HG03460 (cell line): ENCODE results near the gene FAM170B.
A peak's percentile ranks its signal among the peaks of the same experiment; 100 is the strongest.

ENCODE experiments used
- ATAC-seq: cut with Tn5 transposase; IDR thresholded peaks from one replicate; pipeline ENCODE4 v1.9.1; 2021; ENCODE audit not compliant: unreplicated experiment

The FAM170B gene

GRCh38 chr10:49169776-49170175, 36.0 kb upstream of the FAM170B start:
- ATAC-seq = no peak

- ATAC-seq = no peak
These were observed 35.1 kb upstream of the FAM170B start for GRCh38 chr10:49168831-49169500.

- ATAC-seq = no peak
These were observed 34.3 kb upstream of the FAM170B start for GRCh38 chr10:49168171-49168540.

DNA sequence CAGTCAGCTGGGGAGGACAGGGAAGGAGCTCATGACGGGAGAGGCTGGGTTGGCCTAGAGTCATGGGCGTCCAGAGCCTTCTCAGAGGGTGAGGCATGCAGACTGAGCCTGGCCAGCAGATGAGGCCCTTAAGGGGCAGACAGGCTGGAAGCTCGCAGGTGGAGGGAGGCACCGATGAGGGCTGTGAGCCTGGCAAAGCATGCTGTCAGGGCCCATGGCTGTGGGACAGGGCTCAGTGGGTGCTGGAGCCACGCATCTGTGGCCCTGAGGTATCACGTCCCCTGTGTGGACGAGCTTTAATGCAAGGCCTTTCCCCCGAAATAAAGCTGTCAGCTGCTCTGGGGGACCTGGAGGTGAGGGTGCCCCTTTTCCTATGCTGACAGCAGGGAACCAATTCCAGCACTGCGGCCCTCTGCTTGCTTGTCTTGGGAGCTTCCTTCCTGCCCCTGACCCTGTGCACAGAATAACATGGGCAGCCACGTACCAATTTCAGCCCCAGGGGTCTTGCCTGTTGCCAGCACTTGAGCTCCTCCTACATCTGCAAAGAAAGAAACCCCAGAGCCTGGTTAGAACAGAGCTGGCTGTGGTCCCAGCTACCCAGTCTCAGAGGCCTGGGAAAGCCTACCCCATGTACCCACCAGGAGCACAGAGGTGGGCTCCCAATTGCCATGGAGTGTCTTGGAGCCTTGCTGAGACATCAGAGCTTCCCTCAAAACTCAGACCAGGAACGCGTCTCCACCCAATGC, 33.8 kb upstream of the FAM170B start:
- ATAC-seq = no peak

GRCh38 chr10:49166484-49167400, 32.9 kb upstream of the FAM170B start:
- no peak for ATAC-seq

DNA sequence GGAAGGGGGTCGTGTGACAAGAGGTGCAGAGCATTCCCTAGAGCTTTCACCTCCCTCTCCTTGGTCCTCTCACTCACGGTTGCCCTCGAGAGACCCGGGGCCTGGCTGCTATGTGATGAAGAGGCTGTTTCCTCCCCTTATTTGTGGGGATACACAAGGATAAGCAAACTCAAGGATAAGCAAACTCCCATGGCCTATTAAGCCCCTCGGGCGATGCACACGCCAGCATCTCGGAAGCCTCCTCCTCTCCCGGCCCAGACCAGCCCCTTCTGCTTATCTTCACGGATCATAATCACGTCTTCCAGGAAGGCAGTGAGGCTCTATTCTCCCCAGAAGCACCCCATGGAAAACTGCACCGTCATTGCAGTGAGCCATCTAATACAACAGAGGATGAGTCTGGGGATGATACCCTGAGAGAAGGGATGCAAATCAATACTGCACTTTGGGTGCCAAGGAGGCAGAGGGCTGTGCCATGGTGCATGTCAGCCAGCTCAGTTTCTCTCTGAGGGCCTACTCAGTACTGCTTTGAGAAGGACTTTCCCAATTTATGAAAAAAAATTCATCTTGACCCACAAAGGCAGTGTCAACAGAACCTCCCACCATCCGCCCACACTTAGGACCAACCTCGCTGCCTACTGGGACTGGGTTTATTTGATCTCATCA, 32.1 kb upstream of the FAM170B start:
- no peak for ATAC-seq

DNA sequence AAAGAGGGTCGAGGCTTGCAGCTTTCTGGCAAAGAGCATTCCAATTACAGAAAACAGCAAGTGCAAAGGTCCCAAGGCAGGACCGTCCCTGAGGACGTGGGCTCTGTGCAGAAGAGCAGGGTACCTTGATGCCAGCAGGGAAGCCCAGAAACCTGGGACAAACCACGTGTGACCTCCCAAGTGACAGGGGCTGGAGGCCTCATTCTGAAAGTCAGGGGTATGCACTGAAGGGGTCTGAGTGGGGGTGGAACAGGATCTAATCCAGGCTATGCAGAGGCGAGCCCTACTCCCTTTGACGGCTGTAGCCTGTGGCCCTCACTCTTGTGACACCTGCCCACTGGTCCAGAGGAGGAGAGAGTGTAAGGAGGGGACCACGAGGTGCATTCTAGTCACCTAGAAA, 31.4 kb upstream of the FAM170B start:
- no peak for ATAC-seq

- ATAC-seq = peak; percentile 80
These were observed 30.9 kb upstream of the FAM170B start for GRCh38 chr10:49164559-49165188.

GRCh38 chr10:49163741-49164140, 29.9 kb upstream of the FAM170B start:
- no peak for ATAC-seq

DNA sequence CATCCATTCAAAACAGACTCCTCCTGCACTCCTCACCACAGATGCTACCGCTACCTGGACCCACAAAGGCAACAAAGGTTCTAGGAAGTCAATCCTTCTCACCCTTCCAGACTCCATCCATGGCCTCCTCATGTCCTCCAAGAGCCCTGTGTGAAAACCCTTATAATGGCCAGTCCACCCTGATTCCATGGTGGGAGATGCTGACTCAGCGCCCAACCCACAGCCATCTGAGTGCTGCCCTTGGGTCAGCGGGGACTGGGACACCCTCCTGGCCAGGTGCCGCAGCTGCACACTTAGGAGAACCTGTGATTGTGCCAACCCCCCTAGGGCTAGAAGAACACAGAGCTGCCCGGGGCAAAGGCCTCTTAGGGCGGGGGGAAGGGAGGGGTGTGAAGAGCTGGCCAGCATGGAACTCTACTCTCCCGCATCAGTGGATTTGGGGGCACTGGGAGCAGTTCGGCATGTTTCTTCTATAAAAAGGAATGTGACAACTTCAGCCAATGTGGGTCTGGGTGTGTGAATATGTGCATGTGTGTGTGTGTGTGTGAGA, 29.0 kb upstream of the FAM170B start:
- no peak for ATAC-seq

DNA sequence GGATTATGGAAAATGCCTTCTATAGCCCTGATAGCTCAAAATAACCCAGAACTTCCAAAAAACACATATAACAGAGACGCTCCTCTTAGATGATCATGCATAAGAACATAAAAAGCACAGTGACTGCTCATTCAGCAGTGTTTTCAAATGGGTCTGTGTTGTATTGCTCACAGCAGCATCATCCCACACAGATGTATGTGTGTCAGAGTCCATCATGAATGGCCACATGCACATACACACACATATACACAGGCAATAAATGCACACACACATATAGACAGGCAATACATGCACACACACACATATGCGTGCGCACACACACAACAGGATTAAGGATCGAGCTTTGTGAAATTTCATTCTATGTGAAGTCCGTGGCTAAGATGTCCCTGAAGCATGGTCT, 28.2 kb upstream of the FAM170B start:
- no peak for ATAC-seq

DNA sequence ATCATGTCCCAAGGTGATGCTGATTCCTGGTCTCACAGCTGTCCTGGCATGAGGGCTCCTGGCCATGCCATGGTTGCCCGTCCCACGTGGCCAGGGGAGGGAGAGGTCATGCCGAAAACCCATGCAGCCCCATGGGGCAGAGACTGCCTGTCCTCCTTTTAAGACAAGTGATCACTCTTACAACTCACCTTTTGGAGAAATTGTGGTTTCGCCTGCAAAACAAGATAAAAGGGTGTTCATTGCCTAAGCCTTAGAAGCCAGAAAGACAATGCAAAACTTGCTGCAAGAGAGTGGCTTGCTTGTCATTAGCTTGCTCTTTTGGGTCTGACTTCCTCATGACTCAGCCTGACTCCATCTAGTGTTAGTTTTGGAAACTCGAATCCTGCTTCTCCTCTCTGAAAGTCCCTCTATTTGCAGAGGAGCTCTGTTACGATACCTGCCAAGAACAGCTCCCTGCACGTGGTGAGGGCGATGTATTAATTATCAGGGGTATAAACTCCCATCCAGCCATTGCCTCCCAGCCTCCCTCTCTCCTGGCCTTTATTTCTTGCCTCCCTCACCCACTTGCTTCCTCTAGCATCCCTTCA, 27.7 kb upstream of the FAM170B start:
- no peak for ATAC-seq

- ATAC-seq = no peak
These were observed 27.0 kb upstream of the FAM170B start for GRCh38 chr10:49160814-49161213.

DNA sequence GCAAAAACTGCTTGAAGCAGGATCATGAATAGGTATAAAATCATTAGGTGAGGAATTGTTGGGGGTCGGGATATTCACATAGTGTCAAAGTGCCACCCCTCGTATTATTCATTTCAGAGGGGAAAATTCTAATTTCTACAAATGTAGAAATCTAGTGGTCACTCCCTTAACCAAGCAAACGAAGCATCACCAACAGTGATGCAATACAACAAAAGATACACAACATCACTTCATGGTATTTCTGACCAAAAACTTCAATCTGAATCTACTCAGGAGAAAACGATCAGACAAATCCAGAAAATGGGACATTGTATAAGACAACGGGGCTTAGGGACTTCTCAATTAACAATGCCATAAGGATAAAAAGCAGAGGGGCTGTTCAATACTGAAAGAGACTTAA, 26.3 kb upstream of the FAM170B start:
- no peak for ATAC-seq

GRCh38 chr10:49158915-49159314, 25.1 kb upstream of the FAM170B start:
- no peak for ATAC-seq

DNA sequence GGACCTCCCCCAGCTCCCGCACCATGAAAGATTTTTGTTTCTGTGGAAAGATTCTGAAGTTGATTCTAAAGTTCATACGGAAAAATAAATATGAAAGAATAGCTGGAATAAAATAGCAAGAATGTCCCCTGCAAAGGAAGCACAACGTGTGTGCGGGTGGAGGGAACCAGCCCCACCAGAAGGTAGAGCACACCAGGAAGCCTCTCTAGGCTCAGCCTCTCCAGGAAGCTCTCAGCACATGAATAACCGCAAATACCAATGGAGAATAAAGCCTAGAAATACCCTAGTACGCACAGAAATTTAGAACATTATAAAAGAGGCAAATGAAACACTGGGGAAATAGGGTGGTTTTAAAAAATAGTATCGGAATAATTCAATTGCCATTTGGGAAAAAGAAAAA, 24.6 kb upstream of the FAM170B start:
- ATAC-seq = no peak

DNA sequence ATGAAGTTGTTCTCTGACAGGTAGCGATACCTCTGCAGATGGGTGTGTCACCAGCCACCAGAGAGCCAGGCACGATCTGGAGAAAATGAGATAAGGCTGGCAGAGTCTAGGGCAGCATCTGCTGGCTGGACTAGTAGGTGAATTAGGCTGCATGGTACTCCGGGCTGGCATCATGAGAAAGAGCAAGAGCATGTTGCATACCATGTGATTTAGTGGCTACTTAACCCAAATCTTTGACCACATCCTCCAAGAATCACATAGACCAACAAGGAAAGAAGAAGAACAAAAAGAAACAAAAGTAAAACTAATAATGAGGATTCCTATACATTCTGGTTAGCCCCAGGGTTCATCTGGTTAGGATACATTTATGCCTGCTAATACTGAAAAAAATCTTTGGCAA, 23.4 kb upstream of the FAM170B start:
- ATAC-seq = no peak

DNA sequence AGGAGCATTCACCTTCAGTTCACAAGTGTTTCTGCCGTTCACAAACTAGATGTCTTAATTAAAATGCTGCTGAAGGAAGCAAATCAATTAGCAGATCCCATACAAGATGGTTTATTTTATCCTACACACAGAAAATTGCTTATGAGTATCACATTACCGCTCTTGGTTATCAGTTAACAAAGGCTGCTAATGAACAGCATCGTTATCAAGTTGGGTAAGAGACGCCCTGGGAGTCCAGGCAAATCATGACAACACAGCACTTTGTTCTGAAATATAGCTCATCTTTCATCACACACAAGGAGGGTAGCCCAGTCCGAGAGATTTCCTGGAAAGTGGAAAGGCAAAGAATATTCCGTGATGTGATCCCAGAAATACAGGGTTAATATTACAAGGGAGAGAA, 20.8 kb upstream of the FAM170B start:
- no peak for ATAC-seq

- ATAC-seq = no peak
These were observed 20.1 kb upstream of the FAM170B start for GRCh38 chr10:49153971-49154370.

DNA sequence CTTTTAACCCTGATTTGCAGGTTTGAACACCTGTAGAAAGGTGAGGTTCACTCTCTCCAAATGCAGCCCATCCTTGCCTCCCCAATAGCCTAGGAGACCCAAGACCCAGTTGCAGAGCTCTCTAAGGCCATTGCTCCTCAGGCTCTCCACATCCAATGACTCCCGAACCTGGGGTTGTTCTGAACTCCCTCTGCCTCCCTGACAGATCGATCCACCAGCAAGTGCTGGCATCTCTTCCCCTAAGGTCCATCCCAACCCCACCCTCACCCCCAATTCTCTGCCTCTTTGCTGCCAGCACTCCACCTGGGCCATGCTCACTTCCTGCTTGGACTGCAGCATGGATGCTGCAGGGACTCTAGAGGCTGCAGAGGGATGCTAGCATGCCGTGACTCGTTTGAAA, 19.3 kb upstream of the FAM170B start:
- ATAC-seq = no peak
